ENCODE measurements around the gene AFF3. TPM values are rescaled to one million over a fixed set of nuclear protein-coding genes. Genes with fewer than 3 reads are reported as not detected.

The AFF3 gene
- total RNA-seq, 1 experiment from 2014 or later: 0.22 TPM

DNA sequence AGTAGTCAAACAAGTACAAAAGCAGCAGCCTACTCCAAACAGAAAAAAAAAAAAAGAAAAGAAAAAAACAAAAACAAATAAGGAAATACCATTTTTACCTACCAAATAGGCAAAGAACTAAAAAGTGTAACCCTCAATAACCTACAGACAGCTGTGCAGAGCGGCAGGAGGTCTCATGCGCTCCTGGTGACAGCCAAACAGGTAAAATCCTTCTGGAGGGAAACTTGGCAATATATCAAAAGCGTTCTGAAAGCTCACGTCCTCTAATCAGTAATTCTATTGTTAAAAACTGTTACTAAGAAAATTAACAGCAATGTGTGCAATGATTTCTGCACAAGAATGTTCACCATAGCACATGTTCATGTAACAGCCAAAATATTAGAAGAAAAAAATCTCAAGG lies 105.6 kb downstream of the AFF3 start:
- Histone ChIP-seq H2BK5ac (ENCODE audit: insufficient read length, low read length) (no peak overlapping the region), H3K56ac (ENCODE audit: insufficient read length, low read depth, low read length) (no peak overlapping the region), H3K4me1 (ENCODE audit: insufficient read depth, low read length) (no peaks in the 10 kb centered on the region), H2BK15ac (ENCODE audit: low read depth, low read length) (no peak overlapping the region), H3K23ac (ENCODE audit: insufficient read length, low read depth, low read length) (no peak overlapping the region), H3K4ac (ENCODE audit: low read depth, low read length) (no peak overlapping the region), H3K23me2 (ENCODE audit: insufficient read length, low read depth, low read length, poor library complexity, severe bottlenecking) (no peaks in the 10 kb centered on the region), H2BK12ac (ENCODE audit: insufficient read length, low read depth, low read length) (no peak overlapping the region), H3T11ph (ENCODE audit: low read length) (no peak overlapping the region), H4K91ac (ENCODE audit: insufficient read length, low read depth, low read length) (no peak overlapping the region), H4K20me1 (ENCODE audit: control insufficient read depth, insufficient read depth, insufficient read length) (no peaks in the 10 kb centered on the region), H3K9ac (ENCODE audit: extremely low read depth, insufficient read length, low read length) (no peak overlapping the region), H3K79me2 (ENCODE audit: insufficient read depth, low read length) (no peaks in the 10 kb centered on the region), H2AK5ac (ENCODE audit: insufficient read length, low read length) (no peak overlapping the region), H3K27me3 (ENCODE audit: insufficient read depth, low read length) (no peaks in the 10 kb centered on the region), H4K5ac (ENCODE audit: insufficient read length, low read depth, low read length) (no peak overlapping the region), H2AFZ (ENCODE audit: low read length) (no peak overlapping the region), H3K9me3 (ENCODE audit: control insufficient read depth, low read depth, low read length) (no peaks in the 10 kb centered on the region), H4K8ac (replicated peaks; ENCODE audit: insufficient read length, low read depth, low read length) (no peak overlapping the region), H3K14ac (ENCODE audit: insufficient read depth, low read length) (no peak overlapping the region), H3K79me1 (ENCODE audit: insufficient read depth, low read depth, low read length, poor library complexity, severe bottlenecking) (no peaks in the 10 kb centered on the region), H3K27ac (ENCODE audit: insufficient read length, low read depth, low read length) (no peak overlapping the region), H2BK20ac (ENCODE audit: low read depth, low read length, poor library complexity, severe bottlenecking) (no peak overlapping the region), H2BK120ac (ENCODE audit: low read depth, low read length, poor library complexity, severe bottlenecking) (no peak overlapping the region), H3K18ac (ENCODE audit: insufficient read length, low read depth, low read length) (no peak overlapping the region), H3K4me2 (ENCODE audit: insufficient read depth, insufficient read length, low read length) (no peak overlapping the region)
- H3K4me3 Mint-ChIP-seq: no peak overlapping the region; a peak in 1 of 5 replicates
- H3K36me3 Mint-ChIP-seq (ENCODE audit: insufficient read depth in 1 of 3, low read depth in 3 of 3): no peaks in the 10 kb centered on the region
- WGBS (ENCODE audit: extremely low coverage, insufficient read length, low lambda C conversion rate): no CpG with 5 or more reads among the region's 4 CpGs
- no peak for TF ChIP-seq CTCF (conservative IDR thresholded peaks at IDR 0.05)
- no peak for DNase-seq
- H3K9me3 Mint-ChIP-seq: no peaks in the 10 kb centered on the region
- peaks cover 17% of the 10 kb centered on the region for H3K27me3 Mint-ChIP-seq (ENCODE audit: low read depth)
- H3K4me1 Mint-ChIP-seq: peaks cover 5 to 8% of the 10 kb centered on the region in 2 experiments
- H3K27ac Mint-ChIP-seq: peak overlapping the region in 1 of 3 experiments; percentile 46; a peak in 1 of 7 replicates
